RPMI8226 (cell line): ENCODE measurements around the gene DNAH3.
"Not testable (repeated sequence)": the region's sequence is repeated elsewhere in the genome, so short reads cannot be mapped to it uniquely, and the experiment has no call there.

Experiments used
- DNase-seq: peaks from one replicate; pipeline ENCODE4 v3.0.0-alpha.2; 2015

The DNAH3 gene, protein sequence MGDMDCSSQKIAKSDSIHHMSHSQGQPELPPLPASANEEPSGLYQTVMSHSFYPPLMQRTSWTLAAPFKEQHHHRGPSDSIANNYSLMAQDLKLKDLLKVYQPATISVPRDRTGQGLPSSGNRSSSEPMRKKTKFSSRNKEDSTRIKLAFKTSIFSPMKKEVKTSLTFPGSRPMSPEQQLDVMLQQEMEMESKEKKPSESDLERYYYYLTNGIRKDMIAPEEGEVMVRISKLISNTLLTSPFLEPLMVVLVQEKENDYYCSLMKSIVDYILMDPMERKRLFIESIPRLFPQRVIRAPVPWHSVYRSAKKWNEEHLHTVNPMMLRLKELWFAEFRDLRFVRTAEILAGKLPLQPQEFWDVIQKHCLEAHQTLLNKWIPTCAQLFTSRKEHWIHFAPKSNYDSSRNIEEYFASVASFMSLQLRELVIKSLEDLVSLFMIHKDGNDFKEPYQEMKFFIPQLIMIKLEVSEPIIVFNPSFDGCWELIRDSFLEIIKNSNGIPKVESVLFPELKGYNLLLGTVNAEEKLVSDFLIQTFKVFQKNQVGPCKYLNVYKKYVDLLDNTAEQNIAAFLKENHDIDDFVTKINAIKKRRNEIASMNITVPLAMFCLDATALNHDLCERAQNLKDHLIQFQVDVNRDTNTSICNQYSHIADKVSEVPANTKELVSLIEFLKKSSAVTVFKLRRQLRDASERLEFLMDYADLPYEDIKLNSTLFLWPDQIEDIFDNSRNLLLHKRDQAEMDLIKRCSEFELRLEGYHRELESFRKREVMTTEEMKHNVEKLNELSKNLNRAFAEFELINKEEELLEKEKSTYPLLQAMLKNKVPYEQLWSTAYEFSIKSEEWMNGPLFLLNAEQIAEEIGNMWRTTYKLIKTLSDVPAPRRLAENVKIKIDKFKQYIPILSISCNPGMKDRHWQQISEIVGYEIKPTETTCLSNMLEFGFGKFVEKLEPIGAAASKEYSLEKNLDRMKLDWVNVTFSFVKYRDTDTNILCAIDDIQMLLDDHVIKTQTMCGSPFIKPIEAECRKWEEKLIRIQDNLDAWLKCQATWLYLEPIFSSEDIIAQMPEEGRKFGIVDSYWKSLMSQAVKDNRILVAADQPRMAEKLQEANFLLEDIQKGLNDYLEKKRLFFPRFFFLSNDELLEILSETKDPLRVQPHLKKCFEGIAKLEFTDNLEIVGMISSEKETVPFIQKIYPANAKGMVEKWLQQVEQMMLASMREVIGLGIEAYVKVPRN (N-terminal part only)

DNA sequence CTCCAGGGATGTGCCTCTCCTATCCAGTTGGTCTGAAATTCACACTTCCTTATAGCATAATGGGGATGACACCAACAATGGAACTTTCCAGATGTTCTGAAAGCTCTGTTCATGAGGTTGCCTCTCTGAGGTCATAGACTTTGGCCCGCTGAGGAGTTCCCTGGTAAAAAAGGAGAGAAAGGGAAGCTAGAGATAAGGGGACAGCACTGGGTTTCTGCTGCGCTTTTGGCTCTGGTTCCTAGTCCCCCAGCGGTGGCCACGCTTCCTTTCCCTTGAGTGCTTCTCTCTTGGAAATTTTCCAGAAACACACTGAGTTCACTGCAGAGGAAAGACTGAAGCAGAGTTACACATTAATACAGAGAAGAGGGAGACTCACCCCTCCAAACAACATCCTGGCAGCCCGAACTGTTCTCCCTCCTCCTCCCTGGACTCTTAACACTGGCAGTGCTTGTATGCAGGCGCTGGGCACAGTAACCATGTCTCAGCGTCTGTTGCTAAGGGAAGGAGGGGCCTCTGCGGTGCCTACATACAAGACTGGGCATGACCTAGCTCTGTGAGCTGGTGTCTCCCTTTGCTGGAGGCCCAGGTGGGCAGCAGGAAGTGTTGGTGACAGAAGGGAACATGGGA lies at the start of gene DNAH3:
DNAH3 (minus strand) TSS at position 472 of the 627 bp plus-strand sequence. CDS start 527 bp downstream, outside the sequence.
- DNase-seq: peak; percentile 42

GRCh38 chr16:21199607-21200218 lies 49.1 kb upstream of the DNAH3 start:
- DNase-seq: no peak

DNA sequence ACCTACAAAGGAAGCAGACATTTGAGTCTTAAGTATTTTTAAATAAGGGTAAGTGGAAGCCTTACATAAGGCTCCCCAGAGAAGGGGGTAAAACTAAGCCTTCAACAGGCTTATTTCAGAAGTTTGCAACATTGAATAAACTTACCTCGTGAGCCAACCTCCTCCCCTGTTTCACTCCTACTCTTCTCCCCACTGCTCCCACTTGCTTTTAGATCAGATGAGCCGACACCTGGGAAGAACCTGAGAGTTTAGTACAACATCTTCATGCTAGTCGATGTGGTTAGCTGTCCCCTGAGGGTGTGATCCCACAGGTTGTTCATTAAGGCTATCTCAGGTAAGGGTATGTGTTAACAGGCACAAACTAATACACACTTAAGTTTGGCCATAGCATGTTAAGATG lies 47.0 kb upstream of the DNAH3 start:
- DNase-seq: no peak

DNA sequence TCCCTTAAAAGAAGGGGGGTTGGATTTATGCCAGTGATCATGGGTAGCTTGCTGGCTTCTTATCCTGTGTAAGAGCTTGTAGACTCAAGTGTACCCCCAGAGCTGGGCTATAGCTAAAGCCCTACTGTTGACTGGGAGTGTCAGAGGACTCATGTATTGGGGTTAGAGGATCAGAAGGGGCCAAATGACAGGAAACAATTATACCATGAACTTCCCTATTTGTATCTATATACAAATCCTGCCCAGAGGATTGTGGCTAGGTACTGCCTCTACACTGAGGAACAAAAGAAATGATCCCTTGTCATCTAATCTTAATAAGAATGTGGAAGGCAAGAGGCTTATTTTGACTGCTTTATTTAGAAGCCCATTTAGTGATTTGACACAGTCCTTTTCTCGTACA lies 46.5 kb upstream of the DNAH3 start:
- DNase-seq: no peak

- DNase-seq: not testable (repeated sequence)
Measured at GRCh38 chr16:21195330-21195729, 44.7 kb upstream of the DNAH3 start.

- no peak for DNase-seq
Measured at GRCh38 chr16:21194771-21195301, 44.2 kb upstream of the DNAH3 start.

DNA sequence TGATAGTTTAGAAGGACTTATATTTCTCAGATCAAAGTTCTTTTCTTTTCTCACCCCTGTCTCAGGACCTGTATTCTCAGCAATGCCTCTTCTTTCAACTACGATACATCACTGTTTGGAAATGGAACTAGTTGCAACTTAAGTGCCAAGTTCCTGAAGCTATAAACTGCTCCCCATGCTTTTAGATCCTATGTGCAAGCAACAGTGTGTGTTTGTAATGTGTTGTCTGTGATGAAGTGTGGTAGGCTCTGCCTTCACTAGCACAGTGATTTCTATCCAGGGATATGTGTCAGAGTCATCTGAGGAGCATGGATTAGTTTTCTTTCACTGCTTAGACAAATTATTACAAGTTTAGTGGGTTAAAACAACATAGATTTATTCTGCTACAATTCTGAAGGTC lies 42.3 kb upstream of the DNAH3 start:
- no peak for DNase-seq

GRCh38 chr16:21190599-21190998 lies 40.0 kb upstream of the DNAH3 start:
- no peak for DNase-seq

DNA sequence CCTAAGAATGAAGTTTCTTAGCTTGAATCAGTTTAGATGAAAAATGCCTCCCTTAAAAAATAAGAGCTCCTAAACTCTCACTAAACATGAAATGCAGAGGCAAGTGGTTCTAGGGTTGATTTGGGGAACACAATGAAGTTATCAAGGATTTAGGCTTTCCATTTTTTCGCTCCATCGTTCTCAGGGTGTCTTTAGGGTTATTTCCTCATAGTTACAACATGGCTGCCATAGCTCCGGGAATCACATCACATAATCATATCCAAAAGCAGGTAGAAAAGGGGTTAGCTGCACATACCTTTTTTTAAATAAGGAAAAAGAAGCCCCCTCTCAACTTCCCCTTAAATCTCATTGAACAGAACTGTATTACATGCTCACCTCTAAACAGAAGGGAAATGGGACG lies 39.4 kb upstream of the DNAH3 start:
- DNase-seq: no peak

GRCh38 chr16:21189311-21189710 lies 38.7 kb upstream of the DNAH3 start:
- DNase-seq: no peak

- DNase-seq: no peak
Measured at GRCh38 chr16:21186326-21186691, 35.7 kb upstream of the DNAH3 start.

GRCh38 chr16:21185659-21186325 lies 35.1 kb upstream of the DNAH3 start:
- no peak for DNase-seq

GRCh38 chr16:21184834-21185233 lies 34.2 kb upstream of the DNAH3 start:
- DNase-seq: no peak

- DNase-seq: no peak
Measured at GRCh38 chr16:21183995-21184394, 33.3 kb upstream of the DNAH3 start.

- DNase-seq: no peak
Measured at GRCh38 chr16:21179983-21180365, 29.3 kb upstream of the DNAH3 start.

DNA sequence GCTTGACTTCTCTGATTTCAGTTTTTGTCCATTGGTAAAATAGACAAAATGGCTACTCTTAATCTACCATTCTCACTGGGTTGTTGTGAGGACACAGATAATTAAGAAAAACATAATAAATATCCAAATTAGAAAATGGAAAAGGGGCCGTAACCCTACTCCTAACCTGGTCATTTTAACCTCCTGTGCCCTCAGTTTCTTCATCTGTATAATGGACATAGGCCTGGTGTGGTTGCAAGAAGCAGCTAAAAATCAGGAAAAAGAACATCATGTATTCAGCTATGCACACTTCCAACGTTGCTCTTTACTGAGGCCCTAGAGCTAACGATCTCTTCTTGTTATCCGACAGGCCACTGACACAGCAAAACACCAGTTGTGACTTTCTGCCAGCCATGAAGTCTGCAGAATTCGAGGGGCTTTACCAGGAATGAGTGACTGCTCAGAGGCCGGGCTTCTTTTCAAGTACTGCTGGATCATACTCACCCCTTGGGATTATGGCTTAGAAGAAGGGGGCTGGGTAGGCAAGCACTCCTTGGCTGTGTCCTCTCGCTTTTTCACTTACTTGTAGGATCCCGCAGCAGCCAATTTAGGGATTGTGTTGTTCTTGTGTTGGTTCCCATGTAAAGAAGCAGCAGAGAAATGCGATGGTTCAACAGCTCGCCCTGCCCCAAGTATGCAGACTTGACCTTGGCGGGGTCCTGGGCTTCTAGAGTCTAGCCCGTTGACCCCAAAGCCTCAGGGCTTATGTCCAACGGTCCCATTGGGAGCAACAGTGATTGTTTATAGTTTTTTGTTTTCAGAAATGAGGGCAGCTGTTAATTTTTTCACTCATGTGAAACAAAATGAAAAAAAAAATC lies 28.7 kb upstream of the DNAH3 start:
- no peak for DNase-seq

- DNase-seq: no peak
Measured at GRCh38 chr16:21175397-21175796, 24.8 kb upstream of the DNAH3 start.

- DNase-seq: peak; percentile 50
Measured at GRCh38 chr16:21172650-21173049, 22.0 kb upstream of the DNAH3 start.

DNA sequence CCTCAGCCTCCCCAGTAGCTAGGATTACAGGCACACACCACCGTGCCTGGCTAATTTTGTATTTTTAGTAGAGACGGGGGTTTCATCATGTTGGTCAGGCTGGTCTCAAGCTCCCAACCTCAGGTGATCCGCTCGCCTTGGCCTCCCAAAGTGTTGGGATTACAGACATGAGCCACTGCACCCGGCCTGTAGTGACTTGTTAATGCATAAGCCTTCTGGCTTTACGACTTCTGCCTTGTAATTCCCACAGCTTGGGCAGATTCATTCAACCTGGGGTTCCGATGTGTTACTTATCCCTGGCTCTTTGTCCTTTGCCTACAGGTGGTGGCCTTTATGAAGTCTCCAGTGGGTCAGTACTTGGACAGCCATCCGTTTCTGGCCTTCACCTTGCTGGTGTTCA lies 19.5 kb upstream of the DNAH3 start:
- DNase-seq: not testable (repeated sequence)

DNA sequence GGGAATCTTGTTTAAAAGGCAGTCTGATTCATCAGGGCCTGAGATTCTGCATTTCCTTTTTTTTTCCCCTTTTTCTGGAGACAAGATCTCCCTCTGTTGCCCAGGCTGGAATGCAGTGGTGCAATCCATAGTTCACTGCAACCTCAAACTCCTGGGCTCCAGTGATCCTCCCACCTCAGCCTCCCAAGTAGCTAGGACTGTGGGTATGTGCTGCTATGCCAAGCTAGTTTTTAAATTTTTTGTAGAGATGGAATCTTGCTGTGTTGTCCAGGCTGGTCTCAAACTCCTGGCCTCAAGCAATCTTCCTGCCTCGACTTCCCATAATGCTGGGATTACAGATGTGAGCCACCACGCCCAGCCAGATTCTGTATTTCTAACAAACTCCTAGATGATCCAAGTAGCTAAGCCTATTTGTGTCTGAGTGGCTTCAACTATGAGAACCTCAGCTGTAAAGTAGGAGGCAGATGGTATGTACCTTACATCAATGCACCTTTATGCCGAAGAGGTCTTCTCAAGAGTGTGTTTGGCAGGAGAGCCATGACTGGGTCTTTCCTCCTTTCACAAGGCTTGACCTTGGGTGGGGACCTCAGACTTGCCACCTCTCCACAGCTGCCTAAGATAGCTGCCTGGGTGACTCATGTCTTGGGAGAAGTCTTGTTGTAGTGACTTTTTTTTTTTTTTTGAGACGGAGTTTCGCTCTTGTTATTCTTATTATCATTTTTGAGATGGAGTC lies 18.8 kb upstream of the DNAH3 start:
- DNase-seq: no peak
